Subcutaneous adipose tissue (tissue), 4 donors: ENCODE results near the gene LDLRAD4. TPM values are rescaled to one million over a fixed set of nuclear protein-coding genes. Genes with fewer than 3 reads are reported as not detected.

Experiments
- total RNA-seq, 4 donors: library from RNA; depleted of rRNA; stranded (reverse); fragments of >200 nt; gene quantifications; one replicate each; pipeline ENCODE4 v1.1.0, GENCODE V29; 2016
- TF ChIP-seq, protein P1 (sequence below): fragments of 450-650 bp; IDR thresholded peaks from one replicate; pipeline ENCODE4 v1.5.1; 2016; ENCODE audit warnings: low read depth, mild to moderate bottlenecking, control low read depth, antibody characterized with exemption, moderate library complexity

LDLRAD4 gene
- total RNA-seq, 4 donors from 2014 or later: 16.4 to 28.4 (median 21.6) TPM

DNA sequence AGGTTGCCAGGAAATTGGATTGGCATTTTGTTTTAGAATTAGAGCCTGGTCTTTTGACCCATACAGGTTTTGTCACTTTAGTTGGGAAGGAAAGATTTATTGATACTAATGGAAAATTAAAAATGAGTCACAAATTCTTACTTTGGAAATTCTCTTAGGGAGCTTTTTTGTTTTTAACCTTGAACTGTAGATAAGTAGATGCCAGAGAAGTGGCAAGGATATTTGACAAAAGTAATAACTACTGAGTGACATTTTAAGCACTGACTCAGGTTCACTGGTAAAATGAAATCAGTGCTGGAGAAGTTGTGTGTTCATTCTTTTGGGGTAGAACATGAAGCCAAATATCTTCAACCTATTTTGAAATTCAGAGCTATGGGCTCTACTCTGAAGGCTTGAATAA lies 56.5 kb downstream of the LDLRAD4 start:
- TF ChIP-seq, protein P1, sequence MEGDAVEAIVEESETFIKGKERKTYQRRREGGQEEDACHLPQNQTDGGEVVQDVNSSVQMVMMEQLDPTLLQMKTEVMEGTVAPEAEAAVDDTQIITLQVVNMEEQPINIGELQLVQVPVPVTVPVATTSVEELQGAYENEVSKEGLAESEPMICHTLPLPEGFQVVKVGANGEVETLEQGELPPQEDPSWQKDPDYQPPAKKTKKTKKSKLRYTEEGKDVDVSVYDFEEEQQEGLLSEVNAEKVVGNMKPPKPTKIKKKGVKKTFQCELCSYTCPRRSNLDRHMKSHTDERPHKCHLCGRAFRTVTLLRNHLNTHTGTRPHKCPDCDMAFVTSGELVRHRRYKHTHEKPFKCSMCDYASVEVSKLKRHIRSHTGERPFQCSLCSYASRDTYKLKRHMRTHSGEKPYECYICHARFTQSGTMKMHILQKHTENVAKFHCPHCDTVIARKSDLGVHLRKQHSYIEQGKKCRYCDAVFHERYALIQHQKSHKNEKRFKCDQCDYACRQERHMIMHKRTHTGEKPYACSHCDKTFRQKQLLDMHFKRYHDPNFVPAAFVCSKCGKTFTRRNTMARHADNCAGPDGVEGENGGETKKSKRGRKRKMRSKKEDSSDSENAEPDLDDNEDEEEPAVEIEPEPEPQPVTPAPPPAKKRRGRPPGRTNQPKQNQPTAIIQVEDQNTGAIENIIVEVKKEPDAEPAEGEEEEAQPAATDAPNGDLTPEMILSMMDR: no peak

DNA sequence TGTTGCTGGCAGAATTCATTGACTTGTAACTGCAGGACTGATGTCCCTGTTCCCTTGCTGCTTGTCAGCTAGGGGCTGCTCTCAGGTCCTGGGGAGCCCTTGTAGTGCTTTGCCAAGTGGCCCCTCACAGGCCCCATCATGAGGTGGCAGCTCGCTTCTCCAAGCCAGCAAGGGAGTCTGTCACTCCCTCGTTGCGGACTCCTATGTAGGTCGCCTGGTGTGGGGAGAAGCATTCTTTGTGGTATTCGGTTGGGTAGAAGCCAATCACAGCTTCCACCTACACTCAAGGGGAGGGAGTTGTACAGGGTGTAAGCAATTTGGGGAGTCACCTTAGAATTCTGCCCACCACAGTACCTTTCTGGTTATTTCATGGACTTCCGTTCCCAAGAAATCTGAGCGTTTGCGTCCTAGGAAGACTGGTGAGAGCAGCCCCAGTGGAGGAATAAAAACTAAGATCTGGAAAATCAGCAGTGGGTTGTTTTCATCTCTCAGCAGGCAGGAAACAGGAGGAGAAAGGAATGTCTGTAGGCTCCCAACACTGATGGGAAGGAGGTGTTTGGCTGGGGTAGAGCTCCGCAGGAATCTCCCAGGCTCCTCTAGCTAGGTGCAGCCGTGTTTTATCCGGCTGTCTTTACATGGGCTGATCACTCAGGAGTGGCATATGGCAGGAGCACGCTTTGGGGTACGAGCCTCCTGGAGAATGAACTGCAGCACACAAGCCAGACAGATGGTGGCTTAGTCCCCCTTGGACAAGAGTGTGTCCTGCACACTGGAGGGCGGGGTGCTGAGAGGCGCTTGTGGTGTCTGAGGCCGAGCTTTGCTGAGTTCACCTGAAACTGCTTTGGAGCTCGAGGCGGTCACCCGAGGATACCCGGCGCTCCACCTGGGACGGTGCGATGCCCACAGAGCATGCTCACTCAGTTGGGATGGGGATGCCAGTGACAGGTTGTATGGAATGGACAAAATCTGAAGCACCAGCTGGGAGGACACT lies 58.3 kb downstream of the LDLRAD4 start:
- TF ChIP-seq, protein P1: no peak

DNA sequence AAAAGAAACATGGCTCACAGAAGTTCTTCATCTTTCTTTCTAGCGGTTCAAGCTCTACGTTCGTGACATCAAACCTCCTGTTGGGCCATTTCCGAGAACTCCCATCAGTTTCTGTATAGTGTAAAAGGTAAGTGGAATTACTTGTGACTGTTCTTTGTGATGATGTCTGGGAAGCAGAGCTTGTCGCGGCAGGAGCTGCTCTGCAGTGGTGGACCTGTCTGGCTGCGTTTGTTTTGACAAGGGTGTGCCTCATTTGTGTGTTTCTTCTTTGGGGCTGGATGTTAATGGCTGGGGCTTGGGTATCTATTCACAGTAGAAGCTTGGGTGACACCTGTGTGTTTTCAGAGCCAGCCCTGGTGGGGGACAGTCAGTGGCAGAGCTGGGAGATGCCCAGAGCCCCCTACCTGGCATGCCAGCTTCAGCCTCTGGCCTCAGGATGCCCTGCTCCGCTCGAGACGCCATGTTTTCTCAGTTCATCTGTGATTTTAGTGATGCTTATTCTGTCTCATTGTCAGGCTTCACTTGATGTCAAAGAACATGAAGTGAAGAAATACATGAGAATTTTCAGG lies 59.6 kb downstream of the LDLRAD4 start:
- TF ChIP-seq, protein P1: no peak

DNA sequence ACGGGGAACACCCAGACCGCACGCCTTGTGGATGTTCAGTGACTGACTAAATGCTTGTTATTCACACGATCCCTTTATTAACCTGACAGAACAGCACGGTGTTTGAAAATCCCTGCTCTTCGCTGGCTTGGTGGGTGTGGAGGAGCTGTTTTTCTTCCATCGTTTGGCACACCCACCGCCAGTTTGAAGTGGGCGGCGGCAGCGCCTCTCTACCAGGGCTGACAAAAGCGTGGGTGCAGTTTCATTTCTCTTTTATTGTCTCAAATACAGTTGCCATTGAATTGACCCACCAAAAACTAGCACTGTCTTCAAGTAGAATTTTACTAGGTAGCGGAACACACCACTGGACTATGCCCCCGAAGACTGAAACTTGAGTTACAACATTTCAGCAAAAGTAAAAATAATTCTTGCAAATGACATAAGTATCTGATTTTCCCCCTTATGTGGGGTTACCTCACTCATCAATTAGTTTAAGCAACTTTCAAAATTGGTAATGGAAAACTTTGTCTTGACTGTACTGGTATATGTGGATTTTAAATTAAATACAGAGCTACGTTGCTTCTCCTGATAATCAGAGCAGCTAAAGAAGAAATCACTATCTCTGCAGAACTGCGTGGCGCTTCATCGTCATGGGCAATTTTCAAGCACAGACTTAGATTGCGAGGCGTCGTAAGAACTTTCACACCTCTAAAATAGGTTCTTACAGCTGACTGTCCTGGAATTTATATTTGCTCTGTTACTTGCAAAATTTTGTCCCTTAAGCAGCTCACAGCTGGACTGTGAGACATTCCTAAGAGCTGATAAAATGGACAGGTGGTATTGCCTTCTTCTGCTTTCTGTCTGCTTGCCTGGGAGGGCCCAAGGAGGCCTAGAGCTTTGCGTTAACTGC lies 60.9 kb downstream of the LDLRAD4 start:
- TF ChIP-seq, protein P1: no peak

DNA sequence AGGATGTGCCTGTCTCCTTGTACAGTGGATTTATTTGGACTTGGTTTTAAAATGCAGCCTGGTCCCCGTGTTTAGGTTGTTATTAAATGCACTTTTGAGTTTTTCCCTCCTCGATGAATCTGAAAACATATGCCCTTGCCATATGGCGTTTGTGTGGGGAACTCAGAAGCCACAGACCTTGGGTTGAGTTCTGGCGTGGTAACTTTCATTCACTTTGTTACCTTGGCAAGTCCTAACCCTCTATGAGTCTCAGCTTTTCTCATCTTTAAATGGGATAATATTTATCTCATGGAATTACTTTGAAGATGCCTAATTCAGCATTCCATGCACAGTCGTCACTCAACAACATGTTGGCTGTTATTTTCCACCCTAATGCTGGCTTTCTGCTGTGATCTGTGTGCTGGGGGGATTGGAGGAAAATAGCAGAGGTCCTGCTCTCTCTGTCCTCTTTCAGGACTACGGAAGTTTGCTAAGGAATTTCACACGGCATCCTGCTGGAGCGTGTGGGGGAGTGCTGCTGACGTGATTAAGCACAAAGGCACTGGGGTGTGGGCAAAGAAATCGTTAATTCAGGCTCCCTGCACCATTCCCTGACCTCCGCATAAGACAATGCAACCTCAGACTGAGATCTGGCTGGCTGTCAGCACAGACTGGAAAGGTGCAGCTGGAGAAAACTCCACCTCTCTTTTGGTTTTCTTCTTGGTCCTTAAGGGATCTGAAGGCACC lies 61.7 kb downstream of the LDLRAD4 start:
- TF ChIP-seq, protein P1: no peak

- TF ChIP-seq, protein P1: no peak
Observed at GRCh38 chr18:13281406-13281805, 62.8 kb downstream of the LDLRAD4 start.
